ENCODE results near the gene TRMT11. TPM values are rescaled to one million over a fixed set of nuclear protein-coding genes. Genes with fewer than 3 reads are reported as not detected.

The TRMT11 gene
- total and polyA plus RNA-seq, 9 of the 15 experiments (the other 6 are each of a cell fraction or from before 2014, with no cell fraction given), result 38.8 to 88.0 (median 59.8) TPM

DNA sequence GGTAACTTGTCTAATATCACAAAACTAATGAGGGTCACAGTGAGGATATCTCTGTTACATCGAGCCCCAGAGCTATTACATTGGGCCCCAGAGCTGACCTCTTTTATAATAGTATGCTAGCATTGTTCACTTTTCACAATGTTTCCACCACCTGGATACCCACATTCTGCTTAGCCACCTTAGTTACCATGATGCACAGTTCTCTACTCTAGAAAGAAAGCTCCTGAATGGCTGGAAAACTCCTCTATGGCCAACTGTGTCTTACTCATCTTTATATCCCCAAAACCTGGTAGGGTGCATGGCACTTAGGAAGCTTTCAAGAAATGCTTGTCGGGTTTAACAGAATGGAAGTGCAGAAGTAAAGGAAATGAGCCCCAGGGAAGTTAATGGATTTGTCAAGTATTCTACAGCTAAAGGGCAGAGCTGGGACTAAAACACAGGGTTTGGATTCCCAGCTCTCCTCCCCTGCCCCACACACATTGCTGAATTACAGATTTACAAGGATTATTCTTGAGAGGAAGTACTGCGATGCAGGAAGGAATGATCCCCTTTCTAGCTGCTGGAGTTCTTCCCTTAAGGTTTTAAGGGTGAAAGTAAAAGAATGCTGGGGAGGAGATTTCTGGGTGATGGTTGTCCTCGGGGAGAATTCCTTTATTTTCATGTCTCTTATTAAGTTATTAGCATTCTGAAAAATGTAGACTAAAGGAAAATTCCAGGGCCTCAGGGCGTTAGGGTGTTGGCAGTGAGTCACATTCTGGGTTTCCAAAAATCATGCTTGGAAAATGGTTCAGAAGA lies 45.9 kb upstream of the TRMT11 start (continued):
- TF ChIP-seq, protein P1, sequence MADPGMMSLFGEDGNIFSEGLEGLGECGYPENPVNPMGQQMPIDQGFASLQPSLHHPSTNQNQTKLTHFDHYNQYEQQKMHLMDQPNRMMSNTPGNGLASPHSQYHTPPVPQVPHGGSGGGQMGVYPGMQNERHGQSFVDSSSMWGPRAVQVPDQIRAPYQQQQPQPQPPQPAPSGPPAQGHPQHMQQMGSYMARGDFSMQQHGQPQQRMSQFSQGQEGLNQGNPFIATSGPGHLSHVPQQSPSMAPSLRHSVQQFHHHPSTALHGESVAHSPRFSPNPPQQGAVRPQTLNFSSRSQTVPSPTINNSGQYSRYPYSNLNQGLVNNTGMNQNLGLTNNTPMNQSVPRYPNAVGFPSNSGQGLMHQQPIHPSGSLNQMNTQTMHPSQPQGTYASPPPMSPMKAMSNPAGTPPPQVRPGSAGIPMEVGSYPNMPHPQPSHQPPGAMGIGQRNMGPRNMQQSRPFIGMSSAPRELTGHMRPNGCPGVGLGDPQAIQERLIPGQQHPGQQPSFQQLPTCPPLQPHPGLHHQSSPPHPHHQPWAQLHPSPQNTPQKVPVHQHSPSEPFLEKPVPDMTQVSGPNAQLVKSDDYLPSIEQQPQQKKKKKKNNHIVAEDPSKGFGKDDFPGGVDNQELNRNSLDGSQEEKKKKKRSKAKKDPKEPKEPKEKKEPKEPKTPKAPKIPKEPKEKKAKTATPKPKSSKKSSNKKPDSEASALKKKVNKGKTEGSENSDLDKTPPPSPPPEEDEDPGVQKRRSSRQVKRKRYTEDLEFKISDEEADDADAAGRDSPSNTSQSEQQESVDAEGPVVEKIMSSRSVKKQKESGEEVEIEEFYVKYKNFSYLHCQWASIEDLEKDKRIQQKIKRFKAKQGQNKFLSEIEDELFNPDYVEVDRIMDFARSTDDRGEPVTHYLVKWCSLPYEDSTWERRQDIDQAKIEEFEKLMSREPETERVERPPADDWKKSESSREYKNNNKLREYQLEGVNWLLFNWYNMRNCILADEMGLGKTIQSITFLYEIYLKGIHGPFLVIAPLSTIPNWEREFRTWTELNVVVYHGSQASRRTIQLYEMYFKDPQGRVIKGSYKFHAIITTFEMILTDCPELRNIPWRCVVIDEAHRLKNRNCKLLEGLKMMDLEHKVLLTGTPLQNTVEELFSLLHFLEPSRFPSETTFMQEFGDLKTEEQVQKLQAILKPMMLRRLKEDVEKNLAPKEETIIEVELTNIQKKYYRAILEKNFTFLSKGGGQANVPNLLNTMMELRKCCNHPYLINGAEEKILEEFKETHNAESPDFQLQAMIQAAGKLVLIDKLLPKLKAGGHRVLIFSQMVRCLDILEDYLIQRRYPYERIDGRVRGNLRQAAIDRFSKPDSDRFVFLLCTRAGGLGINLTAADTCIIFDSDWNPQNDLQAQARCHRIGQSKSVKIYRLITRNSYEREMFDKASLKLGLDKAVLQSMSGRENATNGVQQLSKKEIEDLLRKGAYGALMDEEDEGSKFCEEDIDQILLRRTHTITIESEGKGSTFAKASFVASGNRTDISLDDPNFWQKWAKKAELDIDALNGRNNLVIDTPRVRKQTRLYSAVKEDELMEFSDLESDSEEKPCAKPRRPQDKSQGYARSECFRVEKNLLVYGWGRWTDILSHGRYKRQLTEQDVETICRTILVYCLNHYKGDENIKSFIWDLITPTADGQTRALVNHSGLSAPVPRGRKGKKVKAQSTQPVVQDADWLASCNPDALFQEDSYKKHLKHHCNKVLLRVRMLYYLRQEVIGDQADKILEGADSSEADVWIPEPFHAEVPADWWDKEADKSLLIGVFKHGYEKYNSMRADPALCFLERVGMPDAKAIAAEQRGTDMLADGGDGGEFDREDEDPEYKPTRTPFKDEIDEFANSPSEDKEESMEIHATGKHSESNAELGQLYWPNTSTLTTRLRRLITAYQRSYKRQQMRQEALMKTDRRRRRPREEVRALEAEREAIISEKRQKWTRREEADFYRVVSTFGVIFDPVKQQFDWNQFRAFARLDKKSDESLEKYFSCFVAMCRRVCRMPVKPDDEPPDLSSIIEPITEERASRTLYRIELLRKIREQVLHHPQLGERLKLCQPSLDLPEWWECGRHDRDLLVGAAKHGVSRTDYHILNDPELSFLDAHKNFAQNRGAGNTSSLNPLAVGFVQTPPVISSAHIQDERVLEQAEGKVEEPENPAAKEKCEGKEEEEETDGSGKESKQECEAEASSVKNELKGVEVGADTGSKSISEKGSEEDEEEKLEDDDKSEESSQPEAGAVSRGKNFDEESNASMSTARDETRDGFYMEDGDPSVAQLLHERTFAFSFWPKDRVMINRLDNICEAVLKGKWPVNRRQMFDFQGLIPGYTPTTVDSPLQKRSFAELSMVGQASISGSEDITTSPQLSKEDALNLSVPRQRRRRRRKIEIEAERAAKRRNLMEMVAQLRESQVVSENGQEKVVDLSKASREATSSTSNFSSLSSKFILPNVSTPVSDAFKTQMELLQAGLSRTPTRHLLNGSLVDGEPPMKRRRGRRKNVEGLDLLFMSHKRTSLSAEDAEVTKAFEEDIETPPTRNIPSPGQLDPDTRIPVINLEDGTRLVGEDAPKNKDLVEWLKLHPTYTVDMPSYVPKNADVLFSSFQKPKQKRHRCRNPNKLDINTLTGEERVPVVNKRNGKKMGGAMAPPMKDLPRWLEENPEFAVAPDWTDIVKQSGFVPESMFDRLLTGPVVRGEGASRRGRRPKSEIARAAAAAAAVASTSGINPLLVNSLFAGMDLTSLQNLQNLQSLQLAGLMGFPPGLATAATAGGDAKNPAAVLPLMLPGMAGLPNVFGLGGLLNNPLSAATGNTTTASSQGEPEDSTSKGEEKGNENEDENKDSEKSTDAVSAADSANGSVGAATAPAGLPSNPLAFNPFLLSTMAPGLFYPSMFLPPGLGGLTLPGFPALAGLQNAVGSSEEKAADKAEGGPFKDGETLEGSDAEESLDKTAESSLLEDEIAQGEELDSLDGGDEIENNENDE (IDR thresholded peaks at IDR 0.05; ENCODE audit: low read depth, low read length), result no peak
- TF ChIP-seq, protein P2, sequence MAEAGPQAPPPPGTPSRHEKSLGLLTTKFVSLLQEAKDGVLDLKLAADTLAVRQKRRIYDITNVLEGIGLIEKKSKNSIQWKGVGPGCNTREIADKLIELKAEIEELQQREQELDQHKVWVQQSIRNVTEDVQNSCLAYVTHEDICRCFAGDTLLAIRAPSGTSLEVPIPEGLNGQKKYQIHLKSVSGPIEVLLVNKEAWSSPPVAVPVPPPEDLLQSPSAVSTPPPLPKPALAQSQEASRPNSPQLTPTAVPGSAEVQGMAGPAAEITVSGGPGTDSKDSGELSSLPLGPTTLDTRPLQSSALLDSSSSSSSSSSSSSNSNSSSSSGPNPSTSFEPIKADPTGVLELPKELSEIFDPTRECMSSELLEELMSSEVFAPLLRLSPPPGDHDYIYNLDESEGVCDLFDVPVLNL (CRISPR knock-in tag; IDR thresholded peaks at IDR 0.05; ENCODE audit: low read depth), result no peak
- no peak for TF ChIP-seq ARNT (IDR thresholded peaks at IDR 0.05)
- no peak for TF ChIP-seq ETS2 (tag; IDR thresholded peaks at IDR 0.05; ENCODE audit: borderline replicate concordance, poor library complexity, severe bottlenecking)
- no peak for TF ChIP-seq ZNF23 (CRISPR knock-in tag; IDR thresholded peaks at IDR 0.05)

Data from K562 (cell line).